ENCODE measurements around the gene PNLDC1.

Gene PNLDC1

GRCh38 chr6:159854959-159855358 lies 54.9 kb downstream of the PNLDC1 start:
- no peak for DNase-seq

GRCh38 chr6:159858259-159858658 lies 58.2 kb downstream of the PNLDC1 start:
- no peak for DNase-seq

DNA sequence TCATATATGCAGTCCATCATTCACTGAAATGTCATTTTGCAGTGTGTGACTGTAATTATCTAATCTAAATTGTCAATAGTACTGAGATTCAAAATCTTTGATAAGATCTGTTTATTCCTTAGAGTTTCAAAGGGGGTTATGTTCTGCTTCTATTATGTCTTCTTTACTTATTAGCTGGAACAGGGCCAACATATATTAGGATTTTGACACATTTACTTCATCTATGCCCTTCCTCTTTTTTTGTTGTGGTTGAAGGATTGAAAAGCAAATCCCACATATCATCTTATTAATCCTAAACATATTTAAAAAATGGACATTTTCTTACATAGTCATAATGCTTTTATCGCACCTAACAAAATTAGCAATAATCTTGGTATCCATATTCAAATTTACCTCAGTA lies 60.4 kb downstream of the PNLDC1 start:
- DNase-seq: no peak

DNA sequence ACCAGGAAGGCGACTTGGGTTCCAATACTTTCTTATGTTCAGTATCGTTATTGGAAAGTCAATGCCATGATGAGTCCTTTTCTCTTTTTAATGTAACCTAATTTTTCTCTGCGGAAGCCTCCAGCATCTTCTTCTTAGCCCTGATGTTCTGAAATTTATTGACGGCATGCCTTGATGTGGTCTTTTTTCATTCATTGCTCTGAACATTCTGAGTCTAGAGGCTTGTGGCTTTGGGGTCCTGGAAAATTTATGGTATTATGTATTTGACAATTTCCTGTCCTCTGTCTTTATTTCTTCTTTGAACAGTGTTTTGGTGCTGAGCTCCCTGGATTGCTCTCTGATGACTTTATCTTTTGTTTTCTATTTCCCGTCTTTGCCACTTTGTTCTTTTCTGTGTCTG lies 62.0 kb downstream of the PNLDC1 start:
- DNase-seq: no peak

DNA sequence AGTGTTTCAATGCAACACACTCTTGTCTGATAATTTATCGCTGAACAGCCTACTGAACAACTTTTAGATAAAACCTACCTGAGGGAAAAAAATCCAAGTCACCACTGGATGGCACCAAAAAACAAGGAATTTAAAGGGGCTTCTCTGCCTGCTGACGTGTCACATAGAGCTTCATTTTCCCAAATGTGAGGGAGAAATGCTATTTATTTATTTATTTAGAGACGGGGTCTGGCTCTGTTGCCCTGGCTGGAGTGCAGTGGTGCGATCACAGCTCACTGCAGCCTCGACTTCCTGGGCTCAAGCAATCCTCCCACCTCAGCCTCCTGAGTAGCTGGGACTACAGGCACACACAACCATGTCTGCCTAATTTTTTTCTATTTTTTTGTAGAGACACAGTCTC lies 63.3 kb downstream of the PNLDC1 start:
- peak; percentile 64 for DNase-seq

- no peak for DNase-seq
Observed at GRCh38 chr6:159865226-159865920, 65.3 kb downstream of the PNLDC1 start.

DNA sequence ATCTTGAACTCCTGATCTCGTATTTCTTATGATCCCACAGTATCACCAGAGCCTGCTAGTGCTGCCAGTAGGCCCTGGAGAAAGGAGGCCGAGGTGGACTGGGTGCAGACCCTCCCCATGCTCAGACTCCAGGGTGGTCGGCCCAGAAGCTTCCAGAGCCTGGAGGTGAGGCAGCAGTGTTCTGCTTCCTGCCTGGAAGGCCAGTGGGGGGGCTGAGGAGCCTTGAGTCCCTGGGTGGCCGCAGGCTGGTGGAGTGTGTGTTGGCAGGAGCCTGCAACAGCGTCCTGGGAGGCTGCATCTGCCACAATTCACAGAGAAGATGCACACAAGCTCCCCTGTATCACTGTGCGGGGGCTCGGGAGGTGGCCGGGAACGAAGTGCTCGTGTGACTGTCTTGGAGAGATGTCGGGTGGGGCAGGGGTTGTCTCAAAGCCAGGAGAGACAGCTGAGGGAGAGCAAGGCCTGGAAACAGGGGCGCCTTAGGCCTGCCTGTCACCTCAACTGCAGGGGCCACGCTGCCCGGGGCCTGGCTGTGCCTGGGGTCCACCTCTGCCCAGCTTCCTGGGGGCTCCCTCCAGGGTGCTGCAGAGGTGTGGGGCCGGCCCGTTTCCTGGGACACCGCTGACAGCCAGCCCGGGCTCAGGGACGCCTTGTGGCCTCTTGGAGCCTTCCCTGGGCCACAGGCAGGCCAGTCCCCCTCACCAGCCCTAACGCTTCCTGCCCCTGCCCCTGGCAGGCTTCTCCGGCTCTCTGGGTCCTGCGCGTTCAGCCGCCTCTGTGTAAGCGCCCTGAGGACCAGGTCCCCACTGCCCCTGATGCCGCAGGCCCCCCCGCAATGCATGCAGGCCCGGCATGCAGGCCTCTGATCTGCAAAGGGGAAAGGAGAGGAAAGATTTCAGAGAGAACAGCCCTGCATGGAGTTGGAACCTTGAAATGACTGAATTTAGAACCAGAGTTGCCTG lies 66.5 kb downstream of the PNLDC1 start:
- DNase-seq: no peak

Data from right forelimb (tissue), 1 donor.